ENCODE data around the gene PDZRN4.

DNA sequence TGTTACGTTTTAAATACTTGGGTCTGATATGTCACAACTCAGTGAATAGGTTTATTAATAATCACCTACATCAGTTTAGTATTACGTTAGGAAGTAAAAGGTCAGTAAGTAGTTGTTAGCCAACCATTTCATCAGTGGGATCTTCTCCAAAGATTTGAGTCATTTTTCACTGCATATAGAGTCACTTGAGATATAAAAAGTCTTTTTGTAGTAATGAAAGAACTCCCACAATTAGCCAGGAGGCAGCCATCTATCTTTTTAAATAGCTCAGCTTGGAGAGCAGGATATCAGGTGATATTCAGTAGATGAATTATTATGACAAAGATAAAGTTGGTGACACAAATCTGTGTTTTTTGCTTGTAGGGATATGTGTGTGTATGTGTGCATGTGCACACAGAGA, 309.3 kb downstream of the PDZRN4 start:
- TF ChIP-seq, protein P1, sequence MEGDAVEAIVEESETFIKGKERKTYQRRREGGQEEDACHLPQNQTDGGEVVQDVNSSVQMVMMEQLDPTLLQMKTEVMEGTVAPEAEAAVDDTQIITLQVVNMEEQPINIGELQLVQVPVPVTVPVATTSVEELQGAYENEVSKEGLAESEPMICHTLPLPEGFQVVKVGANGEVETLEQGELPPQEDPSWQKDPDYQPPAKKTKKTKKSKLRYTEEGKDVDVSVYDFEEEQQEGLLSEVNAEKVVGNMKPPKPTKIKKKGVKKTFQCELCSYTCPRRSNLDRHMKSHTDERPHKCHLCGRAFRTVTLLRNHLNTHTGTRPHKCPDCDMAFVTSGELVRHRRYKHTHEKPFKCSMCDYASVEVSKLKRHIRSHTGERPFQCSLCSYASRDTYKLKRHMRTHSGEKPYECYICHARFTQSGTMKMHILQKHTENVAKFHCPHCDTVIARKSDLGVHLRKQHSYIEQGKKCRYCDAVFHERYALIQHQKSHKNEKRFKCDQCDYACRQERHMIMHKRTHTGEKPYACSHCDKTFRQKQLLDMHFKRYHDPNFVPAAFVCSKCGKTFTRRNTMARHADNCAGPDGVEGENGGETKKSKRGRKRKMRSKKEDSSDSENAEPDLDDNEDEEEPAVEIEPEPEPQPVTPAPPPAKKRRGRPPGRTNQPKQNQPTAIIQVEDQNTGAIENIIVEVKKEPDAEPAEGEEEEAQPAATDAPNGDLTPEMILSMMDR (IDR thresholded peaks at IDR 0.05): no peak
- TF ChIP-seq POLR2A (IDR thresholded peaks at IDR 0.05) (no peak), POLR2AphosphoS5 (IDR thresholded peaks at IDR 0.05) (no peak), EP300 (IDR thresholded peaks at IDR 0.05; ENCODE audit: low read depth) (no peak)
